Endodermal cell (in vitro differentiated cells): Measurements from ENCODE around the gene NCAM1. TPM values are rescaled to one million over a fixed set of nuclear protein-coding genes. Genes with fewer than 3 reads are reported as not detected.

Experiments
- DNase-seq: peaks from one replicate; pipeline ENCODE4 v3.0.0-alpha.2; 2017
- H3K27ac ChIP-seq: 2 replicates; pipeline ENCODE4 v1.5.1; 2013; ENCODE audit warnings: mild to moderate bottlenecking, low read depth, low read length, moderate library complexity
- H3K27me3 ChIP-seq: 2 replicates; pipeline ENCODE4 v1.6.1; 2013; ENCODE audit warnings: mild to moderate bottlenecking, low read length, moderate library complexity; ENCODE audit not compliant: insufficient read depth, control insufficient read depth, poor library complexity, severe bottlenecking
- H3K36me3 ChIP-seq: 2 replicates; pipeline ENCODE4 v1.7.0; 2013; ENCODE audit warnings: mild to moderate bottlenecking, low read length, moderate library complexity; ENCODE audit not compliant: control insufficient read depth, insufficient read depth
- H3K4me1 ChIP-seq: one replicate; pipeline ENCODE4 v1.7.0; 2013; ENCODE audit warnings: low read length; ENCODE audit not compliant: control insufficient read depth, insufficient read depth
- H3K4me3 ChIP-seq: 2 replicates; pipeline ENCODE4 v1.5.1; 2013; ENCODE audit warnings: mild to moderate bottlenecking, low read length, moderate library complexity
- H3K9ac ChIP-seq: 2 replicates; pipeline ENCODE4 v1.6.1; 2013; ENCODE audit warnings: mild to moderate bottlenecking, low read length, moderate library complexity; ENCODE audit not compliant: poor library complexity, severe bottlenecking; ENCODE audit errors: extremely low read depth
- H3K9me3 ChIP-seq: 2 replicates; pipeline ENCODE4 v1.6.1; 2013; ENCODE audit warnings: mild to moderate bottlenecking, low read length, moderate library complexity; ENCODE audit not compliant: control insufficient read depth
- H3K27ac Mint-ChIP-seq: 2 replicates; pipeline ENCODE4 v1.8.0; 2020; ENCODE audit warnings: mixed read lengths
- H3K27me3 Mint-ChIP-seq: 2 replicates; pipeline ENCODE4 v1.8.0; 2021; ENCODE audit warnings: mild to moderate bottlenecking, mixed read lengths; ENCODE audit not compliant: insufficient read depth
- H3K36me3 Mint-ChIP-seq: 2 replicates; pipeline ENCODE4 v1.8.0; 2020; ENCODE audit warnings: low read depth, mixed read lengths
- H3K4me1 Mint-ChIP-seq: 2 replicates; pipeline ENCODE4 v1.8.0; 2020; ENCODE audit warnings: mixed read lengths
- H3K4me3 Mint-ChIP-seq: 2 replicates; pipeline ENCODE4 v1.8.0; 2020; ENCODE audit warnings: mild to moderate bottlenecking, moderate library complexity, mixed read lengths
- H3K9me3 Mint-ChIP-seq: 2 replicates; pipeline ENCODE4 v1.8.0; 2020; ENCODE audit warnings: mild to moderate bottlenecking, mixed read lengths
- WGBS, 2 experiments: methylation state at CpG; one replicate each; pipeline versions ENCODE4 v1.1.5 to v1.1.7; 2013; ENCODE audit warnings: missing lambda C conversion rate in 2 of 2, mixed read lengths in 1 of 2; ENCODE audit not compliant: insufficient coverage in 1 of 2, insufficient read length in 1 of 2; 5-methylcytosine and 5-hydroxymethylcytosine counted together
- total RNA-seq, 2 donors: library from RNA; stranded (reverse); fragmentation: NEBNext Ultra II Directional in 1 of 2; extraction: Animal tissue kit (Norgen Biotek cat#: 25700) in 1 of 2; gene quantifications; 2 replicates in 1 of 2; 3 replicates in 1 of 2; pipeline ENCODE4 v1.2.1, GENCODE V29; 2021
- TF ChIP-seq, protein P1 (sequence below): fragments of 200-600 bp; sonication (generic); conservative IDR thresholded peaks from 2 replicates; pipeline ENCODE4 v1.5.0; 2021; ENCODE audit warnings: antibody characterized with exemption, mild to moderate bottlenecking

NCAM1 gene
- total RNA-seq, 2 donors from 2014 or later, result 1.6 to 2.9 TPM

DNA sequence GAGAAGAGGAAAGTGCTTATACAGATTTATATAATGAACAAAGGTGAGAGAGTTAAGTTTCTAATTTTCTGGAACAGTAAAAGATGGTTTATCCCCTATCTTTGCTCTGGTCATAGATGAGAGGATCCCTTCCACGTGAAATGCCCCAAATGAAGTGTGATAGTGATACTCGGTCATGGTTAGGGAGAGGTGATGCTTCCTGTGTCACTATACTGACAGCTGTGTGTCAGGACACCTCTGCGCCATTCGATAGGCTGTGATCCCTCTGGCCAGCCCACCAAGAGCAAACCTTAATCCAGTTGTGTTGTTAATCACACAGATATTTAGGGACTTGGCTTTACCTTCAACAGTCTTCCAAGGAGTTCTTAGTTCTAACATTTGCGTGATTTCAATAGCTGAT lies 57.7 kb downstream of the NCAM1 start:
- H3K36me3 Mint-ChIP-seq, result no peaks in the 10 kb centered on the region
- no peaks in the 10 kb centered on the region for H3K36me3 ChIP-seq
- H3K4me1 Mint-ChIP-seq, result peaks cover 6% of the 10 kb centered on the region
- H3K4me1 ChIP-seq, result no peaks in the 10 kb centered on the region
- no peak overlapping the region for H3K4me3 ChIP-seq
- WGBS, 2 experiments, result 88 to 92% methylated on average over 2 to 5 of the region's 5 CpGs
- no peaks in the 10 kb centered on the region for H3K9me3 Mint-ChIP-seq
- DNase-seq, result no peak
- TF ChIP-seq, protein P1, sequence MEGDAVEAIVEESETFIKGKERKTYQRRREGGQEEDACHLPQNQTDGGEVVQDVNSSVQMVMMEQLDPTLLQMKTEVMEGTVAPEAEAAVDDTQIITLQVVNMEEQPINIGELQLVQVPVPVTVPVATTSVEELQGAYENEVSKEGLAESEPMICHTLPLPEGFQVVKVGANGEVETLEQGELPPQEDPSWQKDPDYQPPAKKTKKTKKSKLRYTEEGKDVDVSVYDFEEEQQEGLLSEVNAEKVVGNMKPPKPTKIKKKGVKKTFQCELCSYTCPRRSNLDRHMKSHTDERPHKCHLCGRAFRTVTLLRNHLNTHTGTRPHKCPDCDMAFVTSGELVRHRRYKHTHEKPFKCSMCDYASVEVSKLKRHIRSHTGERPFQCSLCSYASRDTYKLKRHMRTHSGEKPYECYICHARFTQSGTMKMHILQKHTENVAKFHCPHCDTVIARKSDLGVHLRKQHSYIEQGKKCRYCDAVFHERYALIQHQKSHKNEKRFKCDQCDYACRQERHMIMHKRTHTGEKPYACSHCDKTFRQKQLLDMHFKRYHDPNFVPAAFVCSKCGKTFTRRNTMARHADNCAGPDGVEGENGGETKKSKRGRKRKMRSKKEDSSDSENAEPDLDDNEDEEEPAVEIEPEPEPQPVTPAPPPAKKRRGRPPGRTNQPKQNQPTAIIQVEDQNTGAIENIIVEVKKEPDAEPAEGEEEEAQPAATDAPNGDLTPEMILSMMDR, result no peak
- H3K27ac Mint-ChIP-seq, result no peak overlapping the region
- no peaks in the 10 kb centered on the region for H3K27me3 ChIP-seq
- H3K9ac ChIP-seq, result no peak overlapping the region
- H3K4me3 Mint-ChIP-seq, result no peak overlapping the region
- H3K9me3 ChIP-seq, result no peaks in the 10 kb centered on the region
- H3K27ac ChIP-seq, result no peak overlapping the region
- H3K27me3 Mint-ChIP-seq, result peaks cover 5% of the 10 kb centered on the region

DNA sequence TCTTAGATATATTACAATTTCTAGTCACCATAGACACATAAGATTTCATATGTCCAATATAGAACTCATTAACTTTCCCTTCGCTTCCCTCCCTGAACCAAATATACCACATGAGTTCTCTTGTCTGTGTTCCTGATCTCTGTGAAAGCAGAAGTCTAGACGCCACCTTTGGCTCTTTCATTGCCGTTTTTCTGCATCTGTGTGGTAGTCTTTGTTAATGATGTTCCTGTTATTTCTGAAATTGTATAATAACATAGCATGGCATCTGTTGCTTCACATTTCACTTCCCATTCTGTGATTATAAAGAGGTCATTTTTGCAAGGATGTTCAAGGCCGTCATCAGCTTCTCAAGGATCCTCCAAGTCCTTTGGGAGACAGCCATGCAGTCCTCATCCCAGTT lies 58.5 kb downstream of the NCAM1 start:
- Mint-ChIP-seq H3K27ac (no peak overlapping the region), H3K36me3 (no peaks in the 10 kb centered on the region), H3K27me3 (peaks cover 5% of the 10 kb centered on the region), H3K4me3 (no peak overlapping the region), H3K9me3 (no peaks in the 10 kb centered on the region), H3K4me1 (peaks cover 6% of the 10 kb centered on the region)
- Histone ChIP-seq H3K4me1 (no peaks in the 10 kb centered on the region), H3K9ac (no peak overlapping the region), H3K9me3 (no peaks in the 10 kb centered on the region), H3K4me3 (no peak overlapping the region), H3K27ac (no peak overlapping the region), H3K27me3 (no peaks in the 10 kb centered on the region), H3K36me3 (no peaks in the 10 kb centered on the region)
- no peak for DNase-seq
- TF ChIP-seq, protein P1, result no peak
- WGBS, 2 experiments, result 95 to 100% methylated on average over 1 to 4 of the region's 4 CpGs

DNA sequence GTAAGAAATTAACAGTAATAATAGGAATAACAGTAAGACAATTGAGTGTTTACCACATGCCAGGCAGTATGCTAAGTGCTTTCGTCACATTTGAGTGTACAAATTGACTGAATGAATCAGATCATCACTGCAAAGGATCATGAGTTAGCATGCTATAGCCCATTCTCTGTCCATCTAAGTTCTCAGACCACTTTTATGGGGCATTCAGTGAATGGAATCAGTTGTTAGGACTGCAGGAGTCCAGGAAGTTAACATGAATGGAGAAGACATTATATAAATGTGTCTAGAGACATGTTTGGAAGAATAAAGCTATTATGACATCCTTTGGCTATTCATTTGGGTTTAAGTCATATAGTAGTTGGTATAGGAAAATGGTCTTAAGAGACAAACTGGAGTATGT lies 59.9 kb downstream of the NCAM1 start:
- H3K9ac ChIP-seq, result no peak overlapping the region
- TF ChIP-seq, protein P1, result no peak
- Mint-ChIP-seq H3K27me3 (peaks cover 2% of the 10 kb centered on the region), H3K36me3 (no peaks in the 10 kb centered on the region), H3K4me3 (no peak overlapping the region), H3K4me1 (no peaks in the 10 kb centered on the region), H3K27ac (no peak overlapping the region), H3K9me3 (no peaks in the 10 kb centered on the region)
- WGBS, 2 experiments, result 87 to 100% methylated on average over 1 of the region's 1 CpG
- H3K36me3 ChIP-seq, result no peaks in the 10 kb centered on the region
- no peak for DNase-seq
- no peaks in the 10 kb centered on the region for H3K4me1 ChIP-seq
- H3K27ac ChIP-seq, result no peak overlapping the region
- H3K4me3 ChIP-seq, result no peak overlapping the region
- no peaks in the 10 kb centered on the region for H3K9me3 ChIP-seq
- no peaks in the 10 kb centered on the region for H3K27me3 ChIP-seq
